Panc1 (cell line): ENCODE measurements around the gene TPPP. TPM values are rescaled to one million over a fixed set of nuclear protein-coding genes. Genes with fewer than 3 reads are reported as not detected.
"Not testable (repeated sequence)": the region's sequence is repeated elsewhere in the genome, so short reads cannot be mapped to it uniquely, and the experiment has no call there.

ENCODE experiments used
- ATAC-seq: fragments of 200-7000 bp; cut with Tn5 transposase; 2 replicates; pipeline ENCODE4 v1.9.1; 2020; ENCODE audit warnings: mild to moderate bottlenecking, moderate library complexity
- Bru-seq: library from RNA; stranded (reverse); fragments of 400-500 nt; gene quantifications from one replicate; lab custom pipeline; 2021; lab: Mats Ljungman, UMichigan
- BruChase-seq, 2 experiments: library from RNA; stranded (reverse); fragments of 400-500 nt; gene quantifications; one replicate each; lab custom pipeline; 2021; lab: Mats Ljungman, UMichigan
- BruUV-seq: library from RNA; stranded (reverse); fragments of 400-500 nt; replicated peaks from 2 replicates; lab custom pipeline; 2021; lab: Mats Ljungman, UMichigan
- CTCF ChIA-PET: fragments of 300-600 bp; sonication (Branson Sonifier 250); formaldehyde crosslinking; loops from one replicate; lab custom pipeline; 2022; ENCODE audit warnings: antibody characterized with exemption; lab: Charles Lee
- POLR2A ChIA-PET: fragments of 300-600 bp; sonication (Branson Sonifier 250); formaldehyde crosslinking; loops from one replicate; lab custom pipeline; 2022; ENCODE audit warnings: antibody characterized with exemption; lab: Charles Lee
- DNase-seq: peaks from one replicate; pipeline ENCODE4 v3.0.0-alpha.2; 2010; ENCODE audit warnings: low read depth, low spot score
- H3K27ac ChIP-seq: 2 replicates; pipeline ENCODE4 v1.5.1; 2011; ENCODE audit warnings: mild to moderate bottlenecking, low read length, inconsistent platforms
- H3K27me3 ChIP-seq: fragments of 200-500 bp; sonication (Bioruptor generic); 2 replicates; pipeline ENCODE4 v1.6.0; 2014; ENCODE audit warnings: low read length, inconsistent platforms; ENCODE audit not compliant: control insufficient read depth, insufficient read depth
- H3K36me3 ChIP-seq: fragments of 200-500 bp; sonication (Bioruptor generic); 2 replicates; pipeline ENCODE4 v1.5.1; 2014; ENCODE audit warnings: inconsistent platforms, mild to moderate bottlenecking, low read length, moderate library complexity; ENCODE audit not compliant: control insufficient read depth, insufficient read depth
- H3K4me1 ChIP-seq: 2 replicates; pipeline ENCODE4 v1.5.1; 2011; ENCODE audit warnings: inconsistent platforms, mild to moderate bottlenecking, low read length, moderate library complexity; ENCODE audit not compliant: control insufficient read depth, insufficient read depth
- H3K4me3 ChIP-seq, 2 experiments: 2 replicates each; pipeline ENCODE4 v1.5.1; 2011 to 2012; ENCODE audit warnings: low read depth in 2 of 2, low read length in 2 of 2, mild to moderate bottlenecking in 2 of 2, inconsistent platforms in 1 of 2, moderate library complexity in 1 of 2
- H3K9me3 ChIP-seq: fragments of 200-500 bp; sonication (Bioruptor generic); 2 replicates; pipeline ENCODE4 v1.5.1; 2014; ENCODE audit warnings: low read depth, mild to moderate bottlenecking, inconsistent platforms, low read length, moderate library complexity; ENCODE audit not compliant: control insufficient read depth, insufficient read depth
- in situ Hi-C: cut with HindIII; loops from 2 replicates; pipeline ENCODE4 v1.10.0; 2016; ENCODE audit warnings: low sequenced_read_pairs, low pct_unique_long_range_greater_than_20kb
- intact Hi-C: fragments of 100-400 bp; cut with micrococcal nuclease; formaldehyde crosslinking; loops from one replicate; pipeline ENCODE4 v1.10.0; 2022; ENCODE audit not compliant: unreplicated experiment
- long read RNA-seq: library from polyadenylated mRNA; unstranded; transcript quantifications from one replicate; pipeline ENCODE4 v2.0.0, GENCODE V29; 2021; ENCODE audit not compliant: unreplicated experiment
- polyA plus RNA-seq: library from polyadenylated mRNA; unstranded; fragments of >200 nt; gene quantifications from one replicate; pipeline ENCODE4 v1.2.1, GENCODE V29; 2012; ENCODE audit warnings: missing spikeins; ENCODE audit not compliant: insufficient read length
- total RNA-seq: library from RNA; stranded (reverse); gene quantifications from one replicate; pipeline ENCODE4 v1.2.1, GENCODE V29; 2021; ENCODE audit not compliant: unreplicated experiment

The TPPP gene
- total RNA-seq (0.98 TPM), Bru-seq, nascent RNA (percentile 19 among the genes with signal in this experiment), BruChase-seq, experiment 1, labeled RNA remaining after a 2-hour chase (percentile 28 among the genes with signal in this experiment), BruChase-seq, experiment 2, labeled RNA remaining after a 6-hour chase (percentile 27 among the genes with signal in this experiment)
- polyA plus RNA-seq = 1.5 TPM
- long read RNA-seq, full-length matches to known transcripts = 1 of 2 reads
- long read RNA-seq, partial matches to known transcripts = 0 of 2 reads
- long read RNA-seq, other reads (novel, unspliced or antisense) = 1 of 2 reads

DNA sequence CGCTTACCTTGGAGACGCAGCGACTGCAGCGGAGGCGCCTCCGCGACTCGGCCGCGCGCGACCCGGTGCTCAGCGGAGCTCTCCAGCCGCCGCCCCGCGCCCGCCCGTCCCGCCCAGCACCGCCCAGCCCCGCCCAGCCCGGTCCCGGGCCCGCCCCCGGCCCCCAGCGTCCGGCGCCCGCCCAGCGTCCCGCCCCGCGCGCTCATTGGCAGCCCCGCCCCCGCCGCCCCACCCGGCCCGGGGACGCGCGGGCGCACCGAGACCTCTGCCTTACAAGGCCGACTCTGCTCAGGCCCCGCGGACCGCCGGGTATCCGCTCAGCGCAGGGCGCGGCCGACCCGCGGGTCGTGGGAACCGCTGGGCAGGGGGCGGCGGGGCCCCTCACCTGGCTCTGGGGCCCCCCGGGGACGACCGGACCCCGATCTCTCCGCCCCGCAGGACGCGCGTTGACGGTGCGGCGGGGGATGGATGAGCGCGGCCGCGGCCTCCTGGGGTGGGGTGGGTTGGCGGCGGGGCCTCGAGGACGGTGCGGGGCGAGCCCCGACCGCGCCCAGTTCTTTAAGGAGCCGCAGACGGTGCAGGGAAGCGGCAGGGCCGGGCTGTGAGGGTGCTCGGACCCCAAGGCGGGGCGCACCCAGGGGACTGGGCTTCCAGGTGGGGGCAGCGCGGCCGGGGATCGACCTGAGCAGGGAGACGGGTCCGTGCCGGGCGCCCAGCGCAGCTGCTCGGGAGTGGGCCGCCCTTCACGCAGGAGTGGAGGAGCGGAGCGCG is at the start of gene TPPP:
TPPP (minus strand) TSS at position 82 of the 771 bp plus-strand sequence. CDS start 15,292 bp downstream, outside the sequence.
- H3K4me1 ChIP-seq, DNase-seq, H3K9me3 ChIP-seq, H3K27me3 ChIP-seq, H3K27ac ChIP-seq, BruUV-seq, intact Hi-C loops, in situ Hi-C loops, POLR2A ChIA-PET, H3K36me3 ChIP-seq: not testable (repeated sequence)
- CTCF ChIA-PET = interaction anchor here (0.6 kb wide), 1 partner anchor 23 kb away, joined by 7 read pairs; no protein-coding TSS in a partner anchor
- peak within 1 kb of the TSS; percentile 41 to 53 for H3K4me3 ChIP-seq
- ATAC-seq = peak; percentile 83

- H3K36me3 ChIP-seq, ATAC-seq, BruUV-seq, intact Hi-C loops, H3K4me3 ChIP-seq, CTCF ChIA-PET, H3K9me3 ChIP-seq, in situ Hi-C loops, H3K27ac ChIP-seq, H3K27me3 ChIP-seq, POLR2A ChIA-PET, DNase-seq, H3K4me1 ChIP-seq: not testable (repeated sequence)
Measured at GRCh38 chr5:742276-742675, 49.1 kb upstream of the TPPP start.

DNA sequence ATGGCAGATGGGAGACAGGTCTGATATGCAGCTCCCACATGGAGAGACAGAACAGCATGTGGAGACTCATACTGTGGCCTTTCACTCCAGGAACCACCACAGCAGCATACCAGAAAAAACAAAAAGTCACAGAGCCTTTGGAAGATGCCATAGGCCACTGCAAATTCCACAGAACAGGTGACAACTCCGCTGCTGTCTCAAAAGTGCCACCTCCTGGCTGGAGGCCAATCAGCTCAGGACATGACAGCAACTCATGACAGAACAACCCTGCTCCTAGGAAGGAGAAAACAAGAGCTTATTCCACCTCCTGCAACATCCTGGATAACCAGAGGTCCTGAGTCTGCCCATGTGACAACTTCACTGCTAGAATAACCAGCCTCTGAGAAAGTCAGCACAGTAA is 41.0 kb upstream of the TPPP start:
- in situ Hi-C loops, intact Hi-C loops, H3K4me1 ChIP-seq, BruUV-seq, POLR2A ChIA-PET, DNase-seq, H3K4me3 ChIP-seq, H3K9me3 ChIP-seq, H3K27ac ChIP-seq, ATAC-seq, CTCF ChIA-PET, H3K27me3 ChIP-seq, H3K36me3 ChIP-seq: not testable (repeated sequence)

- intact Hi-C loops, H3K4me1 ChIP-seq, in situ Hi-C loops, DNase-seq, ATAC-seq, BruUV-seq, H3K36me3 ChIP-seq, H3K27ac ChIP-seq, POLR2A ChIA-PET, H3K9me3 ChIP-seq, H3K4me3 ChIP-seq, CTCF ChIA-PET, H3K27me3 ChIP-seq: not testable (repeated sequence)
Measured at GRCh38 chr5:732754-733454, 39.8 kb upstream of the TPPP start.

DNA sequence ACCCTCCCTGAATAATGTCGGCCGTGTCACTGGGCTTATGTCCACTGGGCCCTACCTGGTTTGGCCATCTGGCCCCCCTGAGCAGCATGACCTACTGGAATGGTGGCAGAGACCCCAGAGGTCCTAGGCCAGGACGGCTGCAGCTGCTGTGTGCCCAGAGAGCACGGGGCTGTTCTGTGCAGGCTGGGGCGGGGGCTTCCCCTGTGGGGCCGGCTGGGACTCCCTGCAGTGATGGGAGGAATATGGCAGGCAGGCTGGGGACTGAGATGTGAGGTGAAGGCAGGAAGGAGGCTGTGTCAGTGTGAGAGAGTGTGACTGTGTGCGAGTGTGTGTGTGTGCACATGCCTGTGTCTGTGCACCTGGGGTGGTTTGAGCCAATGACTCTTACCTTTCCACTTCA is 36.1 kb upstream of the TPPP start:
- H3K27ac ChIP-seq, POLR2A ChIA-PET, DNase-seq, BruUV-seq, in situ Hi-C loops, H3K9me3 ChIP-seq, CTCF ChIA-PET, H3K36me3 ChIP-seq, intact Hi-C loops, H3K27me3 ChIP-seq, H3K4me1 ChIP-seq, H3K4me3 ChIP-seq: not testable (repeated sequence)
- 0 out of 2 replicates have a peak, but pooled peaks have one; percentile 15 for ATAC-seq

DNA sequence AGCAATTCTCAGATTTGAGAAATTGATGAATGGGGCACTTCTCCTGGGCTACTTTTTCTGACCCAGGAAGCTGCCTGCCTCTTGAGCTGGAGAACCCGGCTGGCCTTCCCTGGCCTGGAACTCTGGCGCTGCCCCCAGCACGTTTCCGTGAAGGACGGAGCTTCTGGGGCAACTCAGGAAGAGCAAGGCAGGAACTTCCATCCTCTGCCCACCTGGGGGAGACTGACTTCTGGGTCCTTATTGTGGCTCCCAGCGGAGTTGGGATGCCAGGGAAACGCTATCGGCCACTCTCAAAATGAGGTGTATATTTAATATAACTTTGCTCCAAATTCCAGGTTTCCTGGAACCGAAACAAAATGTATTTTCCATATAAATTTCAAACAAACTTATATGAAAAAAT is 33.9 kb upstream of the TPPP start:
- peak; percentile 73; the same call in 1 of the 2 replicates for ATAC-seq
- POLR2A ChIA-PET, H3K9me3 ChIP-seq, H3K27ac ChIP-seq, DNase-seq, CTCF ChIA-PET, in situ Hi-C loops, intact Hi-C loops, BruUV-seq, H3K4me1 ChIP-seq, H3K27me3 ChIP-seq, H3K4me3 ChIP-seq, H3K36me3 ChIP-seq: not testable (repeated sequence)

DNA sequence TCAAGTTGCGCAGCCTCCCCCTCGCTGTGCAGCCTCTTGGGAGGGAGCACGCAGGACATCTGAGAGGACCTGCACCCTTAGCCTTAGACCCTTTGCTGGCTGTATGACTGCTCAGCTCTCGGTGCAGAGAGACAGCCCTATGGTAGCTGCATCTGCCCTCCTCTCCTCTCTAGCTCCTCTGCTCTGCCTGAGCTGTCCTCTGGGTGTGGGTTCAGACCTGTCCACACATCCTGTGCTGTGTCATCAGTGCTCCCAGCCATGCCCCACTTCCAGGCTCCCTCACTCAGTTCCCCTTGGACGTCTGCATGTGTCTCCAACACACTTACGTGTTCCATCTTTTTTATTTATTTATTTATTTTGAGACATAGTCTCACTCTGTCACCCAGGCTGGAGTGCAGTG is 30.7 kb upstream of the TPPP start:
- H3K4me1 ChIP-seq, H3K27me3 ChIP-seq, ATAC-seq, DNase-seq, BruUV-seq, CTCF ChIA-PET, H3K36me3 ChIP-seq, in situ Hi-C loops, H3K4me3 ChIP-seq, H3K27ac ChIP-seq, POLR2A ChIA-PET, H3K9me3 ChIP-seq, intact Hi-C loops: not testable (repeated sequence)
